ENCODE measurements around the gene ENOX1.
A peak's percentile ranks its signal among the peaks of the same experiment; 100 is the strongest.

Gene ENOX1

GRCh38 chr13:43797869-43798268 is 11.1 kb upstream of the ENOX1 start:
- DNase-seq = no peak
- no peak overlapping the region for H3K27ac Mint-ChIP-seq
- H3K4me1 Mint-ChIP-seq (ENCODE audit: low read depth) = peaks cover 30% of the 10 kb centered on the region
- H3K9me3 Mint-ChIP-seq = no peaks in the 10 kb centered on the region
- H3K36me3 Mint-ChIP-seq (ENCODE audit: low read depth) = no peaks in the 10 kb centered on the region
- H3K27me3 Mint-ChIP-seq = peaks cover 43% of the 10 kb centered on the region
- no peak overlapping the region for H3K4me3 Mint-ChIP-seq

- H3K27me3 Mint-ChIP-seq = peaks cover 47% of the 10 kb centered on the region
- no peak for DNase-seq
- peak overlapping the region; percentile 86 for H3K27ac Mint-ChIP-seq
- no peak overlapping the region for H3K4me3 Mint-ChIP-seq
- H3K9me3 Mint-ChIP-seq = no peaks in the 10 kb centered on the region
- H3K4me1 Mint-ChIP-seq (ENCODE audit: low read depth) = peaks cover 30% of the 10 kb centered on the region
- H3K36me3 Mint-ChIP-seq (ENCODE audit: low read depth) = no peaks in the 10 kb centered on the region
These were observed 10.4 kb upstream of the ENOX1 start for GRCh38 chr13:43797159-43797558.

GRCh38 chr13:43794416-43794815 is 7.6 kb upstream of the ENOX1 start:
- no peak overlapping the region for H3K27ac Mint-ChIP-seq

GRCh38 chr13:43792076-43792881 is 5.5 kb upstream of the ENOX1 start:
- no peak overlapping the region for H3K27ac Mint-ChIP-seq
- no peak overlapping the region for H3K4me3 Mint-ChIP-seq
- H3K36me3 Mint-ChIP-seq (ENCODE audit: low read depth) = no peaks in the 10 kb centered on the region
- H3K9me3 Mint-ChIP-seq = no peaks in the 10 kb centered on the region
- peaks cover 19% of the 10 kb centered on the region for H3K4me1 Mint-ChIP-seq (ENCODE audit: low read depth)
- H3K27me3 Mint-ChIP-seq = peaks cover 67% of the 10 kb centered on the region
- no peak for DNase-seq

More at GRCh38 chr13:43794416-43794815, 7.6 kb upstream of the ENOX1 start:
- H3K4me3 Mint-ChIP-seq = no peak overlapping the region
- H3K4me1 Mint-ChIP-seq (ENCODE audit: low read depth) = peaks cover 22% of the 10 kb centered on the region
- no peaks in the 10 kb centered on the region for H3K36me3 Mint-ChIP-seq (ENCODE audit: low read depth)
- H3K27me3 Mint-ChIP-seq = peaks cover 62% of the 10 kb centered on the region
- no peak for DNase-seq
- no peaks in the 10 kb centered on the region for H3K9me3 Mint-ChIP-seq

- Mint-ChIP-seq H3K27me3 (peaks cover 75% of the 10 kb centered on the region), H3K36me3 (ENCODE audit: low read depth) (no peaks in the 10 kb centered on the region), H3K27ac (no peak overlapping the region), H3K4me1 (ENCODE audit: low read depth) (peaks cover 16% of the 10 kb centered on the region), H3K4me3 (peak overlapping the region; percentile 38), H3K9me3 (no peaks in the 10 kb centered on the region)
- no peak for DNase-seq
These were observed 1.2 kb upstream of the ENOX1 start for GRCh38 chr13:43787997-43788396.

GRCh38 chr13:43787518-43787891 is 733 bp upstream of the ENOX1 start:
- Mint-ChIP-seq H3K27ac (no peak overlapping the region), H3K27me3 (peaks cover 70% of the 10 kb centered on the region), H3K4me3 (peak overlapping the region; percentile 64)

GRCh38 chr13:43786472-43786765 is 353 bp downstream of the ENOX1 start:
- no peak for DNase-seq
- Mint-ChIP-seq H3K4me3 (peak overlapping the region; percentile 75), H3K27ac (no peak overlapping the region), H3K27me3 (peaks cover 67% of the 10 kb centered on the region), H3K36me3 (ENCODE audit: low read depth) (no peaks in the 10 kb centered on the region), H3K9me3 (no peaks in the 10 kb centered on the region), H3K4me1 (ENCODE audit: low read depth) (peaks cover 16% of the 10 kb centered on the region)

More at GRCh38 chr13:43787518-43787891, 733 bp upstream of the ENOX1 start:
- Mint-ChIP-seq H3K36me3 (ENCODE audit: low read depth) (no peaks in the 10 kb centered on the region), H3K4me1 (ENCODE audit: low read depth) (peaks cover 16% of the 10 kb centered on the region), H3K9me3 (no peaks in the 10 kb centered on the region)
- no peak for DNase-seq

GRCh38 chr13:43785650-43786471 is 911 bp downstream of the ENOX1 start:
- DNase-seq = peak; percentile 50
- no peaks in the 10 kb centered on the region for H3K36me3 Mint-ChIP-seq (ENCODE audit: low read depth)
- H3K9me3 Mint-ChIP-seq = no peaks in the 10 kb centered on the region
- no peak overlapping the region for H3K27ac Mint-ChIP-seq
- peaks cover 69% of the 10 kb centered on the region for H3K27me3 Mint-ChIP-seq
- peaks cover 16% of the 10 kb centered on the region for H3K4me1 Mint-ChIP-seq (ENCODE audit: low read depth)
- H3K4me3 Mint-ChIP-seq = peak overlapping the region; percentile 75

- H3K27me3 Mint-ChIP-seq = peaks cover 65% of the 10 kb centered on the region
- H3K36me3 Mint-ChIP-seq (ENCODE audit: low read depth) = no peaks in the 10 kb centered on the region
- DNase-seq = no peak
- H3K4me3 Mint-ChIP-seq = no peak overlapping the region
- no peak overlapping the region for H3K27ac Mint-ChIP-seq
- H3K4me1 Mint-ChIP-seq (ENCODE audit: low read depth) = peaks cover 16% of the 10 kb centered on the region
- no peaks in the 10 kb centered on the region for H3K9me3 Mint-ChIP-seq
These were observed 1.5 kb downstream of the ENOX1 start for GRCh38 chr13:43785261-43785649.

GRCh38 chr13:43784496-43784895 is 2.3 kb downstream of the ENOX1 start:
- H3K4me3 Mint-ChIP-seq = no peak overlapping the region
- peaks cover 16% of the 10 kb centered on the region for H3K4me1 Mint-ChIP-seq (ENCODE audit: low read depth)
- no peaks in the 10 kb centered on the region for H3K36me3 Mint-ChIP-seq (ENCODE audit: low read depth)
- H3K27ac Mint-ChIP-seq = no peak overlapping the region
- no peak for DNase-seq
- H3K9me3 Mint-ChIP-seq = no peaks in the 10 kb centered on the region
- peaks cover 66% of the 10 kb centered on the region for H3K27me3 Mint-ChIP-seq

GRCh38 chr13:43783820-43784219 is 3.0 kb downstream of the ENOX1 start:
- no peak for DNase-seq
- Mint-ChIP-seq H3K27ac (no peak overlapping the region), H3K9me3 (no peaks in the 10 kb centered on the region), H3K36me3 (ENCODE audit: low read depth) (no peaks in the 10 kb centered on the region), H3K4me1 (ENCODE audit: low read depth) (peaks cover 16% of the 10 kb centered on the region), H3K4me3 (no peak overlapping the region), H3K27me3 (peaks cover 66% of the 10 kb centered on the region)

GRCh38 chr13:43782686-43783085 is 4.1 kb downstream of the ENOX1 start:
- H3K9me3 Mint-ChIP-seq = no peaks in the 10 kb centered on the region
- no peak overlapping the region for H3K27ac Mint-ChIP-seq
- no peak overlapping the region for H3K4me3 Mint-ChIP-seq
- H3K4me1 Mint-ChIP-seq (ENCODE audit: low read depth) = peaks cover 12% of the 10 kb centered on the region
- no peaks in the 10 kb centered on the region for H3K36me3 Mint-ChIP-seq (ENCODE audit: low read depth)
- no peak for DNase-seq
- H3K27me3 Mint-ChIP-seq = peaks cover 67% of the 10 kb centered on the region

- H3K36me3 Mint-ChIP-seq (ENCODE audit: low read depth) = no peaks in the 10 kb centered on the region
- H3K27me3 Mint-ChIP-seq = peaks cover 54% of the 10 kb centered on the region
- DNase-seq = no peak
- H3K27ac Mint-ChIP-seq = no peak overlapping the region
- no peak overlapping the region for H3K4me3 Mint-ChIP-seq
- peaks cover 4% of the 10 kb centered on the region for H3K4me1 Mint-ChIP-seq (ENCODE audit: low read depth)
- no peaks in the 10 kb centered on the region for H3K9me3 Mint-ChIP-seq
These were observed 6.1 kb downstream of the ENOX1 start for GRCh38 chr13:43780666-43781065.

- Mint-ChIP-seq H3K36me3 (ENCODE audit: low read depth) (no peaks in the 10 kb centered on the region), H3K9me3 (no peaks in the 10 kb centered on the region), H3K4me3 (no peak overlapping the region), H3K27me3 (peaks cover 46% of the 10 kb centered on the region), H3K4me1 (ENCODE audit: low read depth) (no peaks in the 10 kb centered on the region), H3K27ac (no peak overlapping the region)
- DNase-seq = no peak
These were observed 10.2 kb downstream of the ENOX1 start for GRCh38 chr13:43776501-43777079.

- no peaks in the 10 kb centered on the region for H3K4me1 Mint-ChIP-seq (ENCODE audit: low read depth)
- no peaks in the 10 kb centered on the region for H3K36me3 Mint-ChIP-seq (ENCODE audit: low read depth)
- no peak for DNase-seq
- no peak overlapping the region for H3K4me3 Mint-ChIP-seq
- H3K9me3 Mint-ChIP-seq = no peaks in the 10 kb centered on the region
- H3K27me3 Mint-ChIP-seq = peaks cover 42% of the 10 kb centered on the region
- no peak overlapping the region for H3K27ac Mint-ChIP-seq
These were observed 10.8 kb downstream of the ENOX1 start for GRCh38 chr13:43776006-43776405.

All from activated T-cell treated with anti-CD3 and anti-CD28 coated beads, Interleukin-2, amount 50 U/mL, for 24 hours (primary cell).